NCI-H1092 treated with DMSO at 0.1 percent for 48 hours (cell line): Measurements from ENCODE around the gene RASGRP2.
A peak's percentile ranks its signal among the peaks of the same experiment; 100 is the strongest.

Experiments
- DNase-seq: peaks from one replicate; lab custom pipeline; 2025; lab: John Stamatoyannopoulos, UW

RASGRP2 gene

GRCh38 chr11:64739871-64740270, 4.1 kb downstream of the RASGRP2 start:
- DNase-seq: no peak

GRCh38 chr11:64736654-64737053, 7.3 kb downstream of the RASGRP2 start:
- DNase-seq: no peak

DNA sequence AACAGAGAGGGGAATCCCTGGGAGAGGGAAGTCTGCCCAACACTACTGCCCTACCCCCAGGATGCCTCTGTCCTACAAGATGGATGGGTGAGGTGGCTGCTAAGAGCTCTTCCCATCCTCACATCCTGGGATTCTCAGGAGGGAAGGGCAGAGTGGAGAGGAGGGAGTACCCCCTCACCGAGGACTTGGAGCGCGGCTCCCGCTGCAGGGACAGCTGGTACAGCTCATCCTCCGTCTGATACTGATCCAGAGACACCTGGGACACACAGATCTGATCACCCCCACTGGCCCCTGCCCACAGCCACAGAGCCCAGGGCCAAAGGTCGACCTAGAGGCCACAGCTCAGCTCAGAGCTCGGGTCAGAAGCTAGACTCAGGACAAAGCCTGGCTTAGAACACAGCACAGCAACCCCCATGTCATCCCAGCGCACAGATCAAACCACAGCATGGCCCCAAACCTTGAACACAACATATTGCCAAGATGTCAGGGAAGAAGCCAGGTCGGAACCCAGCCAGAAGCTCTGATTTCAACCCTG, 8.2 kb downstream of the RASGRP2 start:
- no peak for DNase-seq

DNA sequence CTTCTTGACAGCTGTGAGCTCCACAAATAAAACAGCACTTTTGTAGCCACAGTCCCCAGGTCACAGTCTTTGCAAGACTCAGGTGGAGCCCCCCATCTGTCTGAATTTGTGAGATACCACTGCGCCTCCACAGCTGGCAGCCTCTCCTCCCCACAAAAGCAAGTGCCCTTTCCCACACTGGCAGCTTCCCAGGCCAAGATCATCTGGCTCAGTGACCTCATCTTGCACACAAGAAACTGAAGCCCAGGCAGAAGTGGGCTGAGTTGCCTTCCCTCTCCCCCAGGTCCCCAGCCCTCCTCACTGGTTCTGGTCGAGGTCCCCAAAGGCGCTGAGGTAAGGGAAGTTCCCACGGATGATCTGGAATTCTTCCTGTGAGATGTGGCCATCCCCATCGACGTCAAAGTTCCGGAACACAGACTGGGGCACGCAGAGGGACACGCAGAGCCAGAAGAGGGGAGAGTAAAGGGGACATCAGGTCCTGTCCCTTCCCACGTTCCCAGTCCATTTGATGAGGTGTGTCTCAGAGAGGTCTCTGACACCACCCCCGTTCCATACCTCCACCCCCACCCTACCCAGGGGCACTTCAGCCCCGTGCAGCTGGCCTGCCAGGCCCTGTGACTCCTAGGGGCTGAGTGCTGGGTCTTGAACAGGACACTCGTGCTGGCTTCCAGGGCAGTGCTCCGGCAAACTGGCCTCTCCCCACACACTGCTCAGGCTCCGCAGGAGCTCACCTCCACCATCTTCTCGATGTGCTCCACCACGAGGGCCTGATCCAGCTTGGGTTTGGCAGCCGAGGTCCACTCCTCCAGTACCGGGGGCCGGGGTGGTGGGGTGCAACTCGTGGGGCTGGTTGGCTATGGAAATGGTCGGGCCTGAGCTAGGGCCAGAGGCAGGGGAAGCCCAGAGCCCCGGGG, 8.9 kb downstream of the RASGRP2 start:
- DNase-seq: no peak

DNA sequence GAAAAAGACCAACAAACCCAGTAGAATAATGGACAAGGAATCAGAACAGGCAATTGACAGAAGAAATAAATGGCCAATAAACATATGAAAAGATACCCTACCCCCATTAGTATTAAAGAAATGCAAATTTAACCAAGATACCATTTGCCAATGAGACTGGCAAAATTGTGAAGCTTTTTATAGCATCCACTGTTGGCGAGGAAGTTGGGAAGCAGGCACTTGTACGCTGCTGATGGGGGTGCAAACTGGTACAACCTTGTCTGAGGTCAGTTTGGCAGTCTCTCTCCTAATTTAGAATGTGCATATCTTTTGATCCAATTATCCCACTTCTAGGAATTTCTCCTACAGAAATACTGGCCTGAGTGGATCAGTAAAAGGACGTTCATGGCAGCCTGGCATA, 12.3 kb downstream of the RASGRP2 start:
- no peak for DNase-seq

GRCh38 chr11:64729851-64730382, 14.0 kb downstream of the RASGRP2 start:
- DNase-seq: no peak

DNA sequence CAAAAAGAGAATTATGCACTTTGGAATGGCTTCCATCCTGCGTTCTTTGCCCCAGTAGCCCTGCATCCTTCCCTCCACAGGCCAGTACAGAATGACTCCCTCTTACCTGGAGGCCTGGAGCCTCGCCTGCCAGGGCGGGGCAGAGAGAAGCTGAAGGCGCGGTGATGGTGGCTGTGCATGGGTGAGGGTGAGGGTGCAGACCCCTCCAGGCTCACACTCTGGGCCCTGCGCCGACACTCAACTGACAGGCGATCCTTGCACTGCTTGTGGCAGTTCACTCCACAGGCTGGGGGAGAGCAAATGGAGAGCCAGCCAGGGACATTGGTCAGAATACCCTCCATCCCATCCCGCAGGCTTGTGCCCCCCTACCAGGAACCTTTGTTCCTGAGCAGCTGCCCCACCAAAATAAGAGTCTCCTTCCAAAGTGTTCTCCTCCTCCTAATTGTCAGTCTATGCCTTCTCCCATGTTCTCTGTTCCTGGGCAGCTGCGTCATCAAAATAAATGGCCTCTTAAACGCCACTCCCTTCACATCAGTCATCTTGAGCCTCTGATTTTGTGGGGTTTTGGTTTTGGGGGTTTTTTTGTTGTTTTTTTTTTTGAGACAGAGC, 15.1 kb downstream of the RASGRP2 start:
- DNase-seq: no peak

GRCh38 chr11:64726867-64727530, 16.9 kb downstream of the RASGRP2 start:
- no peak for DNase-seq

DNA sequence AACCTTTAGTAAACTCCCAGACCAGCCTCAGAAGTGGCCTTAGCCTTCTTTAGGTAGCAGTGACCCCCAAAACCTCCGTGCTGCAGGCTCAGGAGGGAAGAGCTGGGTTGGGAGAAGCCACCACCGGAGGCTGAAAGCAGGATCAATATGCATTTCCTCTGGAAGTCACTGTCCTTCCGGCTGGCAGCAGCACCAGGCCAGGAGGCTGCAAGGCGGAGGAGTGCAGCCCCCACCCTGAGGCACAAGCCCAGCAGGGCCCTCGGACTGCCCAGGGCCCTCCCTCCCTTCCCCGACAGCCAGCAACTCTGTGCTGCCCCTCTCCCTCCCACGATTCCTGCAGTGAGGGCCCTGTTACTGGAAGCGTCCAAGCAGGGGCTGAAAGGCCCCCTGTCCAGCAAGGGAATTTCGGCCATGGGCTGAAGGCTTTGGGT, 17.7 kb downstream of the RASGRP2 start:
- DNase-seq: no peak

- no peak for DNase-seq
Measured at GRCh38 chr11:64724863-64725532, 18.9 kb downstream of the RASGRP2 start.

DNA sequence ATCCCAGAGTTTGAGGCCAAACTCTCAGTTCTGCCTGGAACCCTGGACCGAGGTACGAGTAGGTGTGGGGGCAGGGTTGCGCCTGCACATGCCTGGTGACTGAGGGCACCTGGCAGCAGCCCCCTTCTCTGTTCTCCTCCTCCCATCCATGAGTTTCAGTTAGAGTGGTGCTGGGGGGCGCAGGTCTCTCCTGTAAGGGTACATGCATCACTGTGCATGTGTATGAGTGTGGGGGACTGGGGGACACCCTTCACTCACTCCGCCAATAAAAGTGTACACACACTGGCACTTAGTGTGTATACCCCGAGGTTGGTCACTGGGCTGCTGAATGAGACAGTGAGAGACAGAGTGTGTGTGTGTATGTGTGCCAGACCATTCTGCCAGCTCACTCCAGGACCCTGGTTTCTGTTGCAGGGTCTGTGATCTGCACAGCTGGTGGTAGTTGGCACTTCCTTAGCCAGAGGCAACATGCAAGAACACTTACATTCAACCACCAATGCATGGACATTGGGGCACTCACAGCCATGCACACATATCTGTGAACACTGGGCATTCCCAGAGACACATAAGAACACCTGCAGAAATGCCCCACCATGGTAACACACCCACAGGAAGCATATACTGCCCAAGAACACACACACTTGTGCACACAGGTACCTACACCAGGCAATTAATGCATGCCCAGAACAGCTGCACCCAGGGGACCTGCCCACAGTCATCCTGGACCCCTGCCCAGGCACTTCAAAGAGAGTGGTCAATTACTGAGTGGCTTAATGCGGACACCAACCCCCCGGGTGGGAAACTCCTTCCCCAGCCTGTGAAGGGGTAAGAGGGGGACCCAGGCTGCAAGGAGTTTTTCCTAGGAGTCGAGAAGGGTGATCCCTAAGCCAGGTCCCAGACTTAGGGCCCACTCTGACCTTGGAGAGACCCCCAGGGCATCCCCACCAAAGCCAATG, 19.8 kb downstream of the RASGRP2 start:
- no peak for DNase-seq

- DNase-seq: peak; percentile 80
Measured at GRCh38 chr11:64723117-64723906, 20.6 kb downstream of the RASGRP2 start, which contains the start of gene NRXN2. NRXN2 (minus strand) TSS chr11:64723197; CDS start chr11:64713699, 9,498 bp downstream.

DNA sequence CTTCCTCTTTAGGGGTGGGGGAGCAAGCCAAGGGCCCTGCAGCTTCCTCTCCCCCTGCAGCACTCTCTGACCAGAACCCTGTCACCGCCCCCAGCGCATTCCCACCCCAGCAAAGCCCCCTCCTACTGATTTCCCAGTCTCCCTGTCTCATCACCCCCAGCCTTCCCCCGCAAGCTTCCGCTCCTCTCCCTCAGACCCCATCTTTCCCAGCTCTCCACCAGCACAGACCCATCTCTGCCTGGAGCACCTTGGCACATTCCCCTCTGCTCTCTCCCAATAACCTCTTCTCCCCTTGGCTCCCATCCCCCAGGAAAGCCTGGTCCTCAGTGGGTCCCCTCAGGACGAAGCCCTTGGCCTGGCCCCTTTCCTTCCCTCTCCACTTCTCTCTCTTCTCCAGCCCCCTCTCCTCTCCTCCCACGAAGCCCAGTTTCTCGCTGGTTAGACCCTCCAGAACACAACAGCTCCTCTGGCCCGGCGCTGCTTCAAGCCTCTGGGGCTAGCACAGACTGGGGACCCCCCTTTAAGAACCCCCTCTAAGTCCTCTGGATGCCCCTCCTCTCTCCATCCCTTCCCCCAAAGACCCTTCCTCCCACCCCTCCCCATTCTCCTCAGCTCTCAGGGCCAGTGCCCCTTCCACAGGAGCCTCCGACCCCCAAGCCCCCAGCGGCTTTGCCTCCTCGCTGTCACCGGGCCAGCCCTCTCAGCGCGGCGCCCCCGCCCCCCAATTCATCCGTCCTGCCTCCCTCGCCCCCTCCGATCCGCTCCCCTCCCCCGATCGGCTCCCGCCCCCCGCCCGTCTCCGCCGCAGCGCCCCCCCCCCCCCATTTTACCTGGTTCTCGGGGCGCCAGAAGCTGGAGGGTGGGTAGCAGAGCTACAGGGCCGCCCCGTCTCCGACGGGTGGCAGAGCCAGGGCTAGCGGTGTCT, 21.5 kb downstream of the RASGRP2 start:
- no peak for DNase-seq

DNA sequence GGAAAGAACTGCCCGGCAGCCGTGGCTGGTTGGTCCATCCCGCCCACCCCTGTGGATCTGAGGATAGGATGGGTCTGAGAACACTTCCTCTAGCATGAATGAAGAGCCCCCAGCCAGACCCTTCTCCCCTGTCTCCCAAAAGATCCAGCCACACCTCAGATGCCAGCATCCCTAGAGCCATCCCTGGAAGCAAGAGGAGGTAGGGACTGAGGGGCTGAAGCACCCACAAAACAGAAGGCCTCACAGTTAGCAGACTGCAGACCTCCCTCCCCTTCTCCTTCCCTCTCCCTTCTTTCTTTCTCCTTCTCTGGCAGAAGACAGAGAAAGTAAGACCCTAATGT, 22.6 kb downstream of the RASGRP2 start:
- no peak for DNase-seq

- DNase-seq: no peak
Measured at GRCh38 chr11:64720640-64721358, 23.1 kb downstream of the RASGRP2 start.

GRCh38 chr11:64720167-64720566, 23.8 kb downstream of the RASGRP2 start:
- DNase-seq: no peak

DNA sequence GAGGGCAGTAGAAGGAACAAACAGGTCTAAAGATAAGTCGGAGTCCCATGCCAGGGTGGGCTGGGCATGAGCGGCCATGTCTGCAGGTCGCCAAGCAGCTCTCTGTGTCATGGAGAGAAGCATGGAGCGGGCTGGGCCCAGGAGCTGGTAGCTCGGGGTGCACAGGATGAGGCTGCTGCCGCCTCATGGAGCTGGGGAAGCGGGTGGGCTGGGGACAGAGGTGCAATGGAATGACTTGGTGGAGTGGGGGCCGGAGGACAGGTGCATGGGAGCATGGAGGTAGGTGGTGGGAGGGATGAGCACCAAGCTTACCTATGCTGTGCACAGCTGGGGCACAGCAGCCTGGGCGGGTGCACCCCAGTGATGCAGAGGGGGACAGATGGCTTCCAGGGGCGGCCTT, 24.5 kb downstream of the RASGRP2 start:
- no peak for DNase-seq

- no peak for DNase-seq
Measured at GRCh38 chr11:64718780-64719124, 25.2 kb downstream of the RASGRP2 start.
